IPS DF 4.7 (cell line): ENCODE results near the gene BMPER.

ENCODE experiments used
- DNase-seq: peaks from one replicate; pipeline ENCODE4 v3.0.0-alpha.2; 2013; ENCODE audit warnings: low spot score; ENCODE audit errors: extremely low read depth

BMPER gene

GRCh38 chr7:33905389-33906032, at the start of gene BMPER:
BMPER (plus strand) TSS chr7:33905539; CDS start chr7:33905614, 75 bp downstream.
- DNase-seq = no peak

GRCh38 chr7:33861947-33862346, 43.4 kb upstream of the BMPER start:
- no peak for DNase-seq

- no peak for DNase-seq
These were observed 42.2 kb upstream of the BMPER start for GRCh38 chr7:33862946-33863814.

- DNase-seq = no peak
These were observed 37.2 kb upstream of the BMPER start for GRCh38 chr7:33868166-33868565.

GRCh38 chr7:33869176-33869575, 36.2 kb upstream of the BMPER start:
- DNase-seq = no peak

GRCh38 chr7:33870120-33870519, 35.2 kb upstream of the BMPER start:
- DNase-seq = no peak

- DNase-seq = no peak
These were observed 32.5 kb upstream of the BMPER start for GRCh38 chr7:33872870-33873269.

GRCh38 chr7:33873518-33873917, 31.8 kb upstream of the BMPER start:
- DNase-seq = no peak

GRCh38 chr7:33873981-33874750, 31.2 kb upstream of the BMPER start:
- DNase-seq = no peak

- no peak for DNase-seq
These were observed 30.4 kb upstream of the BMPER start for GRCh38 chr7:33874943-33875342.

GRCh38 chr7:33876596-33877274, 28.6 kb upstream of the BMPER start:
- DNase-seq = no peak

GRCh38 chr7:33880787-33881186, 24.6 kb upstream of the BMPER start:
- DNase-seq = no peak

- DNase-seq = no peak
These were observed 24.0 kb upstream of the BMPER start for GRCh38 chr7:33881316-33881715.

GRCh38 chr7:33882040-33882837, 23.1 kb upstream of the BMPER start:
- no peak for DNase-seq

GRCh38 chr7:33882950-33883670, 22.2 kb upstream of the BMPER start:
- DNase-seq = no peak

GRCh38 chr7:33883671-33883965, 21.7 kb upstream of the BMPER start:
- no peak for DNase-seq

- DNase-seq = no peak
These were observed 19.8 kb upstream of the BMPER start for GRCh38 chr7:33885290-33886148.

GRCh38 chr7:33886149-33886623, 19.2 kb upstream of the BMPER start:
- no peak for DNase-seq
